Measurements from ENCODE around the gene LRRC2.
"Not testable (repeated sequence)": the region's sequence is repeated elsewhere in the genome, so short reads cannot be mapped to it uniquely, and the experiment has no call there.

LRRC2 gene

DNA sequence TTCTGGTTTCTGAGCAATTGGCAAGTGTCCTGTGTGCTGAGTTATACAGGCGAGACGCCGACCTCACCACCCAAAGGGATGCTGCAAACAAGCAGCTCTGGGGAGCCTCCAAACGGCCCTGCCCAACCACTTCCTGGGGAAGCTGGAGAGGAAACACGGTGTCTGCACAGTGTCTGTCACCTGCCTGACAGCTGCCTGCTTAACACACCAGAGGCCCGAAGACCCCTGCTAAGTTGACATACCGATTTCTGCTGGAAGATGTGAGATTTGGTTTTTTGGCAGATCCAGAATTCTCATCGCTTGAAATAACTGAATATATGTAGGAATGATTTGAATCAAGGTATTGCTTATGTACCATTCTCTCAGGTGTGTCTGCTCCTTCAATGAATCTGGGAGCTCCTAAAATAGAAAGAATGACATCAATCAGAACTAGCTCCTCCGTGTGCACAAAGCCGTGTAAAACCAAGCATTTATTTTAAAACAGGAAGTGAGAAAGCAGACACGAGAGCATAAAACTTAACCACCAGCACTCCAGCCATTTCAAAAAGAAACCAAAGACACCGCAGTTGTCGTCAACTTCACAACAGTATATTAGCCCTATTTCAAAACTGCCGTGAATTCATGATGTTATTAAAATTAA lies 27.2 kb downstream of the LRRC2 start:
- peak overlapping the region; percentile 88 for H3K27ac ChIP-seq (ENCODE audit: low read length)
- H3K4me3 ChIP-seq (ENCODE audit: low read length) = peak overlapping the region; percentile 70
- 0 out of 2 replicates have a peak overlapping the region, but pooled peaks have one; percentile 3 for H2AFZ ChIP-seq (ENCODE audit: low read depth, low read length)

DNA sequence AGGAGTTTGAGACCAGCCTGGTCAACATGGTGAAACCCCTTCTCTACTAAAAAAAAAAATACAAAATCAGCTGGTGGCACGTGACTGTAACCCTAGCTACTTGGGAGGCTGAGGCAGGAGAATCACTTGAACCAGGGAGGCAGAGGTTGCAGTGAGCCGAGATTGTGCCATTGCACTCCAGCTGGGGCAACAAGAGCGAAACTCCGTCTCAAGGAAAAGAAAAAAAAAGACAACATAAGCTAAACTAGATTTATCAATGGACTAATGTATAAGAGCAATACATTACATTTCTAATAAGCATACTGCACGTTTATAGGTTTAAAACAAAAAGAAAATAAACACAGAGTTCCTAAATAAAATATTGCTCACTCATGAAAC lies 27.7 kb downstream of the LRRC2 start:
- Histone ChIP-seq H3K4me2 (ENCODE audit: low read length) (peak overlapping the region; percentile 67), H3K9ac (ENCODE audit: low read length) (peak overlapping the region; percentile 43; the same call in 1 of the 2 replicates), H3K27ac (ENCODE audit: low read length) (peak overlapping the region; percentile 88), H3K4me3 (ENCODE audit: low read length) (peak overlapping the region; percentile 47), H3K27me3 (ENCODE audit: low read depth, low read length) (peaks cover 42% of the 10 kb centered on the region), H3K4me1 (ENCODE audit: low read length) (peaks cover 66% of the 10 kb centered on the region)
- not testable (repeated sequence) for H3K9me3 ChIP-seq (ENCODE audit: insufficient read depth, low read length); H2AFZ ChIP-seq (ENCODE audit: low read depth, low read length); H3K79me2 ChIP-seq (ENCODE audit: low read length); H4K20me1 ChIP-seq (ENCODE audit: insufficient read depth, low read length); H3K36me3 ChIP-seq (replicated peaks; ENCODE audit: low read depth, low read length)

More for the DNA sequence above, 27.2 kb downstream of the LRRC2 start:
- H3K79me2 ChIP-seq (ENCODE audit: low read length) = no peaks in the 10 kb centered on the region
- H3K27me3 ChIP-seq (ENCODE audit: low read depth, low read length) = peaks cover 42% of the 10 kb centered on the region
- TF ChIP-seq, protein P1, sequence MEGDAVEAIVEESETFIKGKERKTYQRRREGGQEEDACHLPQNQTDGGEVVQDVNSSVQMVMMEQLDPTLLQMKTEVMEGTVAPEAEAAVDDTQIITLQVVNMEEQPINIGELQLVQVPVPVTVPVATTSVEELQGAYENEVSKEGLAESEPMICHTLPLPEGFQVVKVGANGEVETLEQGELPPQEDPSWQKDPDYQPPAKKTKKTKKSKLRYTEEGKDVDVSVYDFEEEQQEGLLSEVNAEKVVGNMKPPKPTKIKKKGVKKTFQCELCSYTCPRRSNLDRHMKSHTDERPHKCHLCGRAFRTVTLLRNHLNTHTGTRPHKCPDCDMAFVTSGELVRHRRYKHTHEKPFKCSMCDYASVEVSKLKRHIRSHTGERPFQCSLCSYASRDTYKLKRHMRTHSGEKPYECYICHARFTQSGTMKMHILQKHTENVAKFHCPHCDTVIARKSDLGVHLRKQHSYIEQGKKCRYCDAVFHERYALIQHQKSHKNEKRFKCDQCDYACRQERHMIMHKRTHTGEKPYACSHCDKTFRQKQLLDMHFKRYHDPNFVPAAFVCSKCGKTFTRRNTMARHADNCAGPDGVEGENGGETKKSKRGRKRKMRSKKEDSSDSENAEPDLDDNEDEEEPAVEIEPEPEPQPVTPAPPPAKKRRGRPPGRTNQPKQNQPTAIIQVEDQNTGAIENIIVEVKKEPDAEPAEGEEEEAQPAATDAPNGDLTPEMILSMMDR (IDR thresholded peaks at IDR 0.05; ENCODE audit: low read depth, low read length) = no peak
- TF ChIP-seq EZH2phosphoT487 (IDR thresholded peaks at IDR 0.05; ENCODE audit: low read depth) = peak; percentile 71
- H3K36me3 ChIP-seq (replicated peaks; ENCODE audit: low read depth, low read length) = peaks cover 4% of the 10 kb centered on the region
- H3K4me2 ChIP-seq (ENCODE audit: low read length) = peak overlapping the region; percentile 88
- H3K9ac ChIP-seq (ENCODE audit: low read length) = peak overlapping the region; percentile 53
- peaks cover 66% of the 10 kb centered on the region for H3K4me1 ChIP-seq (ENCODE audit: low read length)
- no peaks in the 10 kb centered on the region for H4K20me1 ChIP-seq (ENCODE audit: insufficient read depth, low read length)
- H3K9me3 ChIP-seq (ENCODE audit: insufficient read depth, low read length) = peaks cover 6% of the 10 kb centered on the region; the same call in 1 of the 2 replicates

DNA sequence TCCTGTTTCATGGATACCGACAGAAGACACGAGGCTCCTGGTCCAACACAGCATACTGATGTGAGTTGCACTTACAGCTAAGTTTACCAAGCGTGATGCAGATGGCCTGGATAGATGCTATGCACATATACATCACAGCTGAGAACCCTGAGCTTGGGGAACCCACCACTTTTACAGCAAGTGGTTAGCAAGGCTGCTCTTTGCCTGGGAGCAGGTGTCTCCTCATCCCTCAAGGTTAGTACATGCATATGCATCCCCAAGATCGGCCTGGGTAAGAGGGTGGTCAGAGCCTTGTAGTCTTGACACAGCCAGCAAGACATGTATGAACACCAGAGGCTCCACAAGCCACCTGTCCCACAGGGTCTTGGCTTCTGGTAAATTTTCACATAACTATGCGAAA lies 28.3 kb downstream of the LRRC2 start:
- H2AFZ ChIP-seq (ENCODE audit: low read depth, low read length) = no peak overlapping the region
- H3K4me2 ChIP-seq (ENCODE audit: low read length) = peak overlapping the region; percentile 67
- peak overlapping the region; percentile 47 for H3K4me3 ChIP-seq (ENCODE audit: low read length)
- H3K4me1 ChIP-seq (ENCODE audit: low read length) = peaks cover 65% of the 10 kb centered on the region
- no peaks in the 10 kb centered on the region for H4K20me1 ChIP-seq (ENCODE audit: insufficient read depth, low read length)
- no peaks in the 10 kb centered on the region for H3K79me2 ChIP-seq (ENCODE audit: low read length)
- peaks cover 6% of the 10 kb centered on the region; the same call in 1 of the 2 replicates for H3K9me3 ChIP-seq (ENCODE audit: insufficient read depth, low read length)
- H3K27ac ChIP-seq (ENCODE audit: low read length) = peak overlapping the region; percentile 88
- H3K9ac ChIP-seq (ENCODE audit: low read length) = peak overlapping the region; percentile 43; the same call in 1 of the 2 replicates
- H3K27me3 ChIP-seq (ENCODE audit: low read depth, low read length) = peaks cover 45% of the 10 kb centered on the region
- peaks cover 4% of the 10 kb centered on the region for H3K36me3 ChIP-seq (replicated peaks; ENCODE audit: low read depth, low read length)
- no peak for TF ChIP-seq EZH2phosphoT487 (IDR thresholded peaks at IDR 0.05; ENCODE audit: low read depth)
- TF ChIP-seq, protein P1 (IDR thresholded peaks at IDR 0.05; ENCODE audit: low read depth, low read length) = no peak

DNA sequence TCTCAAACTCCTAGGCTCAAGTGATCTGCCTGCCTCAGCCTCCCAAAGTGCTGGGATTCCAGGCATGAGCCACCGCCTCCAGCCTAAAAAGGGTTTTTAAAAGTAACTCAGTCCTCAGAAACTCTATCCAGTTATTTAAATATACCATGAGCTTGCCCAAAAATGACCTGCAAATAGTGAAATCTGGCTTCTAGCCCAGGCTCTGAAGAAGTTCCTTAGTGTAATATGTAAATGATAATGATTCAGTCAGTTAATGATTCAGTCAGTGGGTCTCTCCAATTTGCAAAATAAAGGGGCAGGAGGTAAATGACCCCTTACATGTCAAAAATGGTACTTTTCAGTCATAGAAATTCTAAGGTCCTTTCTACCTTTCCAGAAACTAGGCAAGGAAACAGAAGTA lies 28.8 kb downstream of the LRRC2 start:
- H2AFZ ChIP-seq (ENCODE audit: low read depth, low read length) = peak overlapping the region; percentile 13; the same call in 1 of the 2 replicates
- H3K9me3 ChIP-seq (ENCODE audit: insufficient read depth, low read length) = peaks cover 6% of the 10 kb centered on the region; the same call in 1 of the 2 replicates
- no peaks in the 10 kb centered on the region for H3K79me2 ChIP-seq (ENCODE audit: low read length)
- H3K4me2 ChIP-seq (ENCODE audit: low read length) = peak overlapping the region; percentile 67
- H3K4me1 ChIP-seq (ENCODE audit: low read length) = peaks cover 60% of the 10 kb centered on the region
- no peak for TF ChIP-seq EZH2phosphoT487 (IDR thresholded peaks at IDR 0.05; ENCODE audit: low read depth)
- TF ChIP-seq, protein P1 (IDR thresholded peaks at IDR 0.05; ENCODE audit: low read depth, low read length) = no peak
- H3K9ac ChIP-seq (ENCODE audit: low read length) = peak overlapping the region; percentile 43; the same call in 1 of the 2 replicates
- H3K4me3 ChIP-seq (ENCODE audit: low read length) = peak overlapping the region; percentile 47
- H3K27ac ChIP-seq (ENCODE audit: low read length) = peak overlapping the region; percentile 88
- H3K27me3 ChIP-seq (ENCODE audit: low read depth, low read length) = peaks cover 47% of the 10 kb centered on the region
- H3K36me3 ChIP-seq (replicated peaks; ENCODE audit: low read depth, low read length) = peaks cover 4% of the 10 kb centered on the region
- no peaks in the 10 kb centered on the region for H4K20me1 ChIP-seq (ENCODE audit: insufficient read depth, low read length)

Data from OCI-LY3 (cell line).